ENCODE data around the gene REXO5. TPM values are rescaled to one million over a fixed set of nuclear protein-coding genes. Genes with fewer than 3 reads are reported as not detected.

The REXO5 gene
- total and polyA plus RNA-seq, 10 of the 15 experiments (the other 5 are each of a cell fraction or from before 2014, with no cell fraction given), result 3.8 to 15.5 (median 10.1) TPM

- no peaks in the 10 kb centered on the region for H3K79me2 ChIP-seq (ENCODE audit: control insufficient read depth, insufficient read depth, low read length)
- no peaks in the 10 kb centered on the region for H4K20me1 ChIP-seq (ENCODE audit: control insufficient read depth, insufficient read depth)
- FAIRE-seq (no peak), ATAC-seq (no peak), DNase-seq (ENCODE audit: low read depth, low spot score) (no peak)
- TF ChIP-seq RAD21 (IDR thresholded peaks at IDR 0.05; ENCODE audit: insufficient read depth, low read depth, low read length), result no peak
- TF ChIP-seq ZBTB11 (CRISPR knock-in tag; IDR thresholded peaks at IDR 0.05), result no peak
- 75% methylated on average over 2 of the region's 2 CpGs for WGBS (ENCODE audit: insufficient coverage, insufficient replicate concordance, low lambda C conversion rate, missing lambda C conversion rate)
- no TSS peak for BruUV-seq (replicated peaks)
- no peak overlapping the region for H3K4me2 ChIP-seq (ENCODE audit: control insufficient read depth, insufficient read depth)
- H3K9me3 ChIP-seq (replicated peaks; ENCODE audit: control insufficient read depth, insufficient read depth, low read length), result no peaks in the 10 kb centered on the region
- H3K36me3 ChIP-seq (ENCODE audit: control insufficient read depth in 2 of 2, insufficient read depth in 2 of 2, low read length in 1 of 2), result peaks cover 2 to 3% of the 10 kb centered on the region in 2 experiments; a peak in 3 of 4 replicates
- no peak overlapping the region for H3K9ac ChIP-seq (ENCODE audit: control insufficient read depth, insufficient read depth, low read length)
- ChIA-PET SMC1A (ENCODE audit: uncharacterized antibody, unreplicated experiment) (interaction anchor here (0.6 to 6.7 kb wide), 8 partner anchors 10 to 113 kb away, joined by 3 to 50 read pairs (median 5); partner anchors contain the start of genes DCUN1D3 and LYRM1), CTCF (interaction anchor here (1.4 to 5.3 kb wide), 3 partner anchors 20 to 89 kb away, joined by 5 to 24 read pairs (median 8); partner anchors contain the start of genes ERI2 and REXO5), POLR2A (no interaction called here), RAD21 (ENCODE audit: unreplicated experiment) (interaction anchor here (0.9 to 2.4 kb wide), 6 partner anchors 12 to 446 kb away, joined by 3 to 12 read pairs (median 4); partner anchors contain the start of gene ACSM3)
- H3K4me3 ChIP-seq, result no peak overlapping the region
- no peaks in the 10 kb centered on the region for H3K27me3 ChIP-seq (replicated peaks in 1 of 2; ENCODE audit: control insufficient read depth in 2 of 2, insufficient read depth in 2 of 2, low read length in 1 of 2)
- in situ Hi-C loops (cut with MboI) (loop anchor here (5.0 kb wide), 2 partner anchors 147 to 227 kb away; no protein-coding TSS in a partner anchor), intact Hi-C loops (cut with micrococcal nuclease; ENCODE audit: unreplicated experiment) (loop anchor here (10.0 kb wide), 1 partner anchor 90 kb away; no protein-coding TSS in a partner anchor)
- no peaks in the 10 kb centered on the region for H3K4me1 ChIP-seq (ENCODE audit: control insufficient read depth, insufficient read depth, low read length)
- no peak overlapping the region for H2AFZ ChIP-seq (ENCODE audit: control insufficient read depth, low read depth, low read length)
- H3K27ac ChIP-seq (ENCODE audit: control insufficient read depth, insufficient read depth), result no peak overlapping the region
Observed at GRCh38 chr16:20854963-20855362, 48.6 kb downstream of the REXO5 start.
